Pancreas (tissue), 10 donors: ENCODE results near the gene WNT10A. TPM values are rescaled to one million over a fixed set of nuclear protein-coding genes. Genes with fewer than 3 reads are reported as not detected.

ENCODE experiments used
- ATAC-seq, 4 donors: fragments of 200-7000 bp; cut with Tn5 transposase; one replicate each; pipeline versions ENCODE4 v1.8.0 to v1.9.1; 2020; ENCODE audit warnings: mild to moderate bottlenecking in 4 of 4, moderate library complexity in 4 of 4
- DNase-seq, 6 donors: peaks; one replicate each; pipeline ENCODE4 v3.0.0-alpha.2; 2020
- FAIRE-seq: peaks from 2 replicates; lab custom pipeline; 2012; peaks lifted over from hg19 to GRCh38; lab: Jason Lieb, UNC
- H3K27ac ChIP-seq, 4 donors: fragments of 200-600 bp; sonication (generic); 1 replicate in 3 of 4; 2 replicates in 1 of 4; pipeline versions ENCODE4 v1.5.0 to v1.8.0; 2020
- H3K27me3 ChIP-seq, 4 donors: fragments of 200-600 bp; one replicate each; pipeline ENCODE4 v1.8.0; 2021
- H3K36me3 ChIP-seq, 3 donors: fragments of 200-600 bp; sonication (generic) in 1 of 3; one replicate each; pipeline versions ENCODE4 v1.5.0 to v1.8.0; 2020 to 2021
- H3K4me1 ChIP-seq, 3 donors: fragments of 200-600 bp; one replicate each; pipeline ENCODE4 v1.8.0; 2021
- H3K4me3 ChIP-seq, 4 donors: fragments of 200-600 bp; sonication (generic) in 2 of 4; one replicate each; pipeline versions ENCODE4 v1.5.0 to v1.8.0; 2020 to 2021
- H3K9me3 ChIP-seq, 4 donors: fragments of 200-600 bp; one replicate each; pipeline ENCODE4 v1.8.0; 2021
- CTCF ChIP-seq, 4 donors: fragments of 200-600 bp; sonication (generic) in 3 of 4; IDR thresholded peaks; one replicate each; pipeline versions ENCODE4 v1.5.0 to v1.8.0; 2021; ENCODE audit warnings: antibody characterized with exemption in 4 of 4
- WGBS, 2 donors: extraction: QIAGEN DNeasy Blood & Tissue Kit; methylation state at CpG; one replicate each; pipeline ENCODE4 v1.1.7; 2013; 5-methylcytosine and 5-hydroxymethylcytosine counted together
- intact Hi-C, 3 donors: fragments of 100-400 bp; cut with DNase I; formaldehyde crosslinking; loops; one replicate each; pipeline versions ENCODE4 v1.11.1 to v1.14.2; 2022
- polyA plus RNA-seq, 2 donors: library from polyadenylated mRNA; stranded (reverse); fragments of 200-250 nt; gene quantifications; one replicate each; pipeline ENCODE4 v1.2.3, GENCODE V29; 2013
- total RNA-seq, 6 donors: library from RNA; stranded (reverse); fragmentation: NEBNext Ultra II Directional in 4 of 6; extraction: Animal tissue kit (Norgen Biotek cat#: 25700) in 4 of 6; gene quantifications; one replicate each; pipeline versions ENCODE4 v1.2.1 to v1.2.4, GENCODE V29; 2021 to 2023
- donor health status: healthy with polysubstance abuse.
- donor health status: DM: no; HTN: no; CAD: no; lungs with moderate emphysema.
- donor health status: DM: no; HTN: no; CAD: no.
- donor health status: control.
- donor health status: control.
- donor health status: Bipolar disorder and iron deficiency.
- donor health status: DM: yes; HTN: yes; CAD: no.
- donor health status: DM: no; HTN: no; CAD: no.
- donor health status: DM: no; HTN: no; CAD: no.
- donor health status: DM: yes; HTN: yes; CAD: no.

WNT10A gene
- total and polyA plus RNA-seq, 8 donors: 0.05 to 1.5 (median 0.23) TPM; not detected in 3

GRCh38 chr2:218849721-218850120, 30.9 kb upstream of the WNT10A start:
- Histone ChIP-seq H3K9me3 (no peaks in the 10 kb centered on the region), H3K27me3 (peaks cover 0 to 4% (median 4%) of the 10 kb centered on the region in 4 donors), H3K4me1 (no peaks in the 10 kb centered on the region), H3K36me3 (no peaks in the 10 kb centered on the region), H3K27ac (no peak overlapping the region), H3K4me3 (no peak overlapping the region)
- FAIRE-seq (no peak), DNase-seq (no peak), ATAC-seq (no peak)
- intact Hi-C loops: no loop called here
- WGBS, 2 donors: 62 to 65% methylated on average over 7 of the region's 7 CpGs
- no peak for TF ChIP-seq CTCF (IDR thresholded peaks at IDR 0.05)

- Histone ChIP-seq H3K9me3 (no peaks in the 10 kb centered on the region), H3K36me3 (no peaks in the 10 kb centered on the region), H3K27me3 (peaks cover 0 to 4% (median 4%) of the 10 kb centered on the region in 4 donors), H3K4me1 (no peaks in the 10 kb centered on the region), H3K4me3 (no peak overlapping the region), H3K27ac (no peak overlapping the region)
- no peak for FAIRE-seq
- intact Hi-C loops: no loop called here
- DNase-seq: no peak
- no peak for TF ChIP-seq CTCF (IDR thresholded peaks at IDR 0.05)
- ATAC-seq: no peak
- WGBS, 2 donors: 58 to 81% methylated on average over 2 of the region's 2 CpGs
Measured at GRCh38 chr2:218850796-218851195, 29.9 kb upstream of the WNT10A start.

- Histone ChIP-seq H3K27ac (no peak overlapping the region), H3K9me3 (no peaks in the 10 kb centered on the region), H3K4me1 (no peaks in the 10 kb centered on the region), H3K36me3 (no peaks in the 10 kb centered on the region), H3K27me3 (peaks cover 0 to 4% (median 4%) of the 10 kb centered on the region in 4 donors), H3K4me3 (no peak overlapping the region)
- DNase-seq (peak in 1 of 6 donors; percentile 12), FAIRE-seq (no peak), ATAC-seq (no peak)
- intact Hi-C loops: no loop called here
- no peak for TF ChIP-seq CTCF (IDR thresholded peaks at IDR 0.05)
- 19 to 30% methylated on average over 3 of the region's 3 CpGs for WGBS, 2 donors
Measured at GRCh38 chr2:218851286-218851685, 29.4 kb upstream of the WNT10A start.

GRCh38 chr2:218852911-218853667, 27.6 kb upstream of the WNT10A start:
- H3K27me3 ChIP-seq: peaks cover 0 to 5% (median 4%) of the 10 kb centered on the region in 4 donors
- no peaks in the 10 kb centered on the region for H3K9me3 ChIP-seq
- H3K27ac ChIP-seq: no peak overlapping the region
- DNase-seq (peak in 4 of 6 donors; percentile 24 to 78 (median 49)), ATAC-seq (peak in 3 of 4 donors; percentile 80 to 95 (median 89)), FAIRE-seq (no peak)
- intact Hi-C loops: no loop called here
- no peak overlapping the region for H3K4me3 ChIP-seq
- H3K36me3 ChIP-seq: no peaks in the 10 kb centered on the region
- no peaks in the 10 kb centered on the region for H3K4me1 ChIP-seq
- 19 to 23% methylated on average over 16 of the region's 16 CpGs for WGBS, 2 donors
- TF ChIP-seq CTCF (IDR thresholded peaks at IDR 0.05): peak; percentile 30 to 66 (median 48)

GRCh38 chr2:218853766-218854165, 26.9 kb upstream of the WNT10A start:
- ATAC-seq: peak in 2 of 4 donors; percentile 24 to 35
- DNase-seq: peak in 2 of 6 donors; percentile 20 to 24
- Histone ChIP-seq H3K27me3 (peaks cover 0 to 12% (median 0%) of the 10 kb centered on the region in 4 donors), H3K27ac (no peak overlapping the region), H3K4me3 (no peak overlapping the region), H3K9me3 (no peaks in the 10 kb centered on the region), H3K36me3 (no peaks in the 10 kb centered on the region), H3K4me1 (no peaks in the 10 kb centered on the region)
- intact Hi-C loops: no loop called here
- TF ChIP-seq CTCF (IDR thresholded peaks at IDR 0.05): no peak
- WGBS, 2 donors: 45 to 46% methylated on average over 5 of the region's 5 CpGs
- FAIRE-seq: no peak
